ENCODE results near the gene DLK1.

DNA sequence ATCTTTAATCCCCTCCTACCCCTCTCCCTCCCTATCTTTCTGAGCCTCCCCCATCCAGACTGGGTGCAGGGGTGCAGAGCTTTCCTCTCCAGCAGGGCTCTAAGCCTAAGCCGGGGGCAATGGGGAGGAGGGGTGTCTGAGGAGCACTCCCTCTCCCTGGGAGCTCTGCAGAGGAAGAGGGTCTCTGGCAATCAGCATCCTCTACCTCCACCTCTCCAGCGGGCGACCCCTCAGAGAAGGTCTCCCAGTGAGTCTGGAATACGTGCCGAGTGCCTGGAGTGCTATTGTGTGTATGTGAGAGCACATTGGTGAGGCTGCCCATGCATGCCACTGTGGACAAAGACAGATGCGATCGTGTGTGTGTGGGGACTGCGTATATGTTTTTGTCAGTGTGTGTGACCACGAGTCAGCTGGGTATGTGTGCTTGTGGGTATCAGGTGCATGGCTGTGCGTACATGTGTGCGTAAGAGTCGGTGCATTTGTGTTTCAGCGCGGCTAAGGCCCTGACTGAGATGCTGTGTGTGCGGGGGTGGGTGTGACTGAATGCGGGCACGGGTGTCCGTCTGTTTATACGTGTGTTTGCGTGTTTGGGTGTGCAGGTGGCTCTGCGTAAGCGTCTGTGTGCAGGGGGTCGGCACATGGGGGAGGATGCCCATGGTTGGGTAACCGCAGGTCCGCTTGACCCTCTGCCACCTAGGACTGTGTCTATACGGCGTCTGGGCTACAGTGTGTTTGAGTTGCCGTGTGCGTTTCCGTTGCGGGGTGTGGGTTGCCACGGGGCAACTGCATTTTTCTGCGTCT is 905 bp upstream of the DLK1 start:
- TF ChIP-seq, protein P1, sequence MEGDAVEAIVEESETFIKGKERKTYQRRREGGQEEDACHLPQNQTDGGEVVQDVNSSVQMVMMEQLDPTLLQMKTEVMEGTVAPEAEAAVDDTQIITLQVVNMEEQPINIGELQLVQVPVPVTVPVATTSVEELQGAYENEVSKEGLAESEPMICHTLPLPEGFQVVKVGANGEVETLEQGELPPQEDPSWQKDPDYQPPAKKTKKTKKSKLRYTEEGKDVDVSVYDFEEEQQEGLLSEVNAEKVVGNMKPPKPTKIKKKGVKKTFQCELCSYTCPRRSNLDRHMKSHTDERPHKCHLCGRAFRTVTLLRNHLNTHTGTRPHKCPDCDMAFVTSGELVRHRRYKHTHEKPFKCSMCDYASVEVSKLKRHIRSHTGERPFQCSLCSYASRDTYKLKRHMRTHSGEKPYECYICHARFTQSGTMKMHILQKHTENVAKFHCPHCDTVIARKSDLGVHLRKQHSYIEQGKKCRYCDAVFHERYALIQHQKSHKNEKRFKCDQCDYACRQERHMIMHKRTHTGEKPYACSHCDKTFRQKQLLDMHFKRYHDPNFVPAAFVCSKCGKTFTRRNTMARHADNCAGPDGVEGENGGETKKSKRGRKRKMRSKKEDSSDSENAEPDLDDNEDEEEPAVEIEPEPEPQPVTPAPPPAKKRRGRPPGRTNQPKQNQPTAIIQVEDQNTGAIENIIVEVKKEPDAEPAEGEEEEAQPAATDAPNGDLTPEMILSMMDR (IDR thresholded peaks at IDR 0.05 in 4 of 5, conservative IDR thresholded peaks at IDR 0.05 in 1 of 5): no peak
- no peak for TF ChIP-seq POLR2A (IDR thresholded peaks at IDR 0.05)
